Type B pancreatic cell (in vitro differentiated cells): ENCODE measurements around the gene RFTN1. TPM values are rescaled to one million over a fixed set of nuclear protein-coding genes. Genes with fewer than 3 reads are reported as not detected.

ENCODE experiments used
- DNase-seq: peaks from one replicate; pipeline ENCODE4 v3.0.0; 2021; ENCODE audit warnings: mixed read lengths; ENCODE audit not compliant: unreplicated experiment; ENCODE audit errors: extremely low spot score
- H3K27ac Mint-ChIP-seq: 2 replicates; pipeline ENCODE4 v1.8.0; 2021; ENCODE audit warnings: mild to moderate bottlenecking, mixed read lengths
- H3K27me3 Mint-ChIP-seq: 2 replicates; pipeline ENCODE4 v1.8.0; 2021; ENCODE audit warnings: mixed read lengths
- H3K36me3 Mint-ChIP-seq: 2 replicates; pipeline ENCODE4 v1.8.0; 2021; ENCODE audit warnings: mixed read lengths
- H3K4me1 Mint-ChIP-seq: one replicate; pipeline ENCODE4 v1.8.0; 2021; ENCODE audit warnings: mixed read lengths; ENCODE audit not compliant: unreplicated experiment
- H3K4me3 Mint-ChIP-seq: 2 replicates; pipeline ENCODE4 v1.8.0; 2021; ENCODE audit warnings: mild to moderate bottlenecking, mixed read lengths
- H3K9me3 Mint-ChIP-seq: 2 replicates; pipeline ENCODE4 v1.8.0; 2021; ENCODE audit warnings: mixed read lengths
- total RNA-seq: library from RNA; stranded (reverse); gene quantifications from 2 replicates; pipeline ENCODE4 v1.2.1, GENCODE V29; 2021; ENCODE audit warnings: low replicate concordance
- TF ChIP-seq, protein P1 (sequence below): fragments of 200-600 bp; sonication (generic); conservative IDR thresholded peaks from 2 replicates; pipeline ENCODE4 v1.5.0; 2021; ENCODE audit warnings: antibody characterized with exemption, mild to moderate bottlenecking

Gene RFTN1
- total RNA-seq, 1 donor from 2014 or later, result 18.3 TPM

DNA sequence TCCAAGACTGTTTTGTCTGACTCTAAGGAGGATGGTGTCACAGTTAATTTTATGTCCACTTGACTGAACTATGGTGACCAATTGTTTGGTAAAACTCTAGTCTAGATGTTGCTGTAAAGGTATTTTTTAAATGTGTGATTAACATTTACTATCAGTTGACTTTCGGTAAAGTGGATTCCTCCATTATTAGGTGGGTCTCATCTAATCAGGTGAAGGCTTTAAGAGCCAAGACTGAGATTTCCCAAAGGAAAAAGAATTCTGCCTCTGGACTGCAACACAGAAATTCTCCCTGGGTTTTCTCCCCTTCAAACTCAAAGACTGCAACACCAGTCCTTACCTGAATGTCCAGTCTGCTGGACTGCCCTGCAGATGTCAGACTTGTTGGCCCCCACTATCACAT lies 129.6 kb downstream of the RFTN1 start:
- DNase-seq, result no peak
- no peaks in the 10 kb centered on the region for H3K36me3 Mint-ChIP-seq
- H3K27me3 Mint-ChIP-seq, result no peaks in the 10 kb centered on the region
- no peaks in the 10 kb centered on the region for H3K9me3 Mint-ChIP-seq
- peaks cover 13% of the 10 kb centered on the region for H3K4me1 Mint-ChIP-seq
- TF ChIP-seq, protein P1, sequence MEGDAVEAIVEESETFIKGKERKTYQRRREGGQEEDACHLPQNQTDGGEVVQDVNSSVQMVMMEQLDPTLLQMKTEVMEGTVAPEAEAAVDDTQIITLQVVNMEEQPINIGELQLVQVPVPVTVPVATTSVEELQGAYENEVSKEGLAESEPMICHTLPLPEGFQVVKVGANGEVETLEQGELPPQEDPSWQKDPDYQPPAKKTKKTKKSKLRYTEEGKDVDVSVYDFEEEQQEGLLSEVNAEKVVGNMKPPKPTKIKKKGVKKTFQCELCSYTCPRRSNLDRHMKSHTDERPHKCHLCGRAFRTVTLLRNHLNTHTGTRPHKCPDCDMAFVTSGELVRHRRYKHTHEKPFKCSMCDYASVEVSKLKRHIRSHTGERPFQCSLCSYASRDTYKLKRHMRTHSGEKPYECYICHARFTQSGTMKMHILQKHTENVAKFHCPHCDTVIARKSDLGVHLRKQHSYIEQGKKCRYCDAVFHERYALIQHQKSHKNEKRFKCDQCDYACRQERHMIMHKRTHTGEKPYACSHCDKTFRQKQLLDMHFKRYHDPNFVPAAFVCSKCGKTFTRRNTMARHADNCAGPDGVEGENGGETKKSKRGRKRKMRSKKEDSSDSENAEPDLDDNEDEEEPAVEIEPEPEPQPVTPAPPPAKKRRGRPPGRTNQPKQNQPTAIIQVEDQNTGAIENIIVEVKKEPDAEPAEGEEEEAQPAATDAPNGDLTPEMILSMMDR, result no peak
- H3K4me3 Mint-ChIP-seq, result no peak overlapping the region
- H3K27ac Mint-ChIP-seq, result no peak overlapping the region

DNA sequence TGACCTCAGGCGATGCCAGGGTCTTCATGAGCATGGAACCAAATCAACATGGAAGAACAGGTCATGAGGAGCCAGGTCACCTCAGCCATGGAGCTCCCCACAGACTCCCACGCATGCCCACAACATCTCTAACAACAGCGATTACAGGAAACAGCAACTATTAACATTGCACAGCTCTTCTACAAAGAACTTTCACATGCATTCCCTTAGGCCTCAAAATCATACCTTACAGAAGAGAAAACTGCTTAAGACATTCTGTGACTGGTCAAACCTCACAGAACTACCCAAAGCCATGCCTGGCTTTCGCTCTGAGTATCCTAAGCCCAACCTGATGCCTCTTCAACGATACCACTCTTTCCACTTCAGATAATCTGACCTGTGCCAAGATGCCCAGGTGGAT lies 130.7 kb downstream of the RFTN1 start:
- Mint-ChIP-seq H3K4me1 (peaks cover 3% of the 10 kb centered on the region), H3K9me3 (no peaks in the 10 kb centered on the region), H3K27me3 (no peaks in the 10 kb centered on the region), H3K27ac (no peak overlapping the region), H3K4me3 (no peak overlapping the region), H3K36me3 (no peaks in the 10 kb centered on the region)
- DNase-seq, result no peak
- TF ChIP-seq, protein P1, result no peak

GRCh38 chr3:16381426-16381825 lies 132.1 kb downstream of the RFTN1 start:
- no peak overlapping the region for H3K4me3 Mint-ChIP-seq
- TF ChIP-seq, protein P1, result no peak
- no peaks in the 10 kb centered on the region for H3K36me3 Mint-ChIP-seq
- no peak overlapping the region for H3K27ac Mint-ChIP-seq
- DNase-seq, result no peak
- no peaks in the 10 kb centered on the region for H3K27me3 Mint-ChIP-seq
- no peaks in the 10 kb centered on the region for H3K4me1 Mint-ChIP-seq
- H3K9me3 Mint-ChIP-seq, result no peaks in the 10 kb centered on the region

GRCh38 chr3:16380421-16380820 lies 133.1 kb downstream of the RFTN1 start:
- H3K4me3 Mint-ChIP-seq, result no peak overlapping the region

DNA sequence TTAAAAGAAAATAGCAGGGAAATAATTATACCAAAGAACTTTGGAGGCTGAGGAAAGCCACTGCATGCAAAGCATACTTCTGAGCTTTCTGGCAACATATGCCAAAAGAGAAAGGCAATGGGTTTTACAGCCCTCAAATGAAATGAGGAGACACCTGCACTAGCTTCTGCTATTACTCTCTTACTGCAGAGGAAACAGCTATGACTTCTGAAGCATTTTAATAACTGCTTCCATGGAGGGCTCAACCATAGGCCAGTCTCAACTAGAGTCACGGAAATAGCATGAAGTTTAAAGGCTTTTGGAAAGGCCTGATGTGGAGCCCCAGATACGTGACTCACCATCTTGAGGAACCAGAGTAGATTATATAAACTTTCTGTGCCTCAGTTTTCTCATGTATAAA lies 133.7 kb downstream of the RFTN1 start:
- TF ChIP-seq, protein P1, result no peak
- Mint-ChIP-seq H3K4me3 (no peak overlapping the region), H3K27ac (no peak overlapping the region), H3K4me1 (no peaks in the 10 kb centered on the region), H3K27me3 (no peaks in the 10 kb centered on the region), H3K9me3 (no peaks in the 10 kb centered on the region), H3K36me3 (no peaks in the 10 kb centered on the region)
- DNase-seq, result no peak

More at GRCh38 chr3:16380421-16380820, 133.1 kb downstream of the RFTN1 start:
- TF ChIP-seq, protein P1, result no peak
- H3K27me3 Mint-ChIP-seq, result no peaks in the 10 kb centered on the region
- no peaks in the 10 kb centered on the region for H3K36me3 Mint-ChIP-seq
- H3K4me1 Mint-ChIP-seq, result no peaks in the 10 kb centered on the region
- H3K27ac Mint-ChIP-seq, result no peak overlapping the region
- DNase-seq, result no peak
- no peaks in the 10 kb centered on the region for H3K9me3 Mint-ChIP-seq

DNA sequence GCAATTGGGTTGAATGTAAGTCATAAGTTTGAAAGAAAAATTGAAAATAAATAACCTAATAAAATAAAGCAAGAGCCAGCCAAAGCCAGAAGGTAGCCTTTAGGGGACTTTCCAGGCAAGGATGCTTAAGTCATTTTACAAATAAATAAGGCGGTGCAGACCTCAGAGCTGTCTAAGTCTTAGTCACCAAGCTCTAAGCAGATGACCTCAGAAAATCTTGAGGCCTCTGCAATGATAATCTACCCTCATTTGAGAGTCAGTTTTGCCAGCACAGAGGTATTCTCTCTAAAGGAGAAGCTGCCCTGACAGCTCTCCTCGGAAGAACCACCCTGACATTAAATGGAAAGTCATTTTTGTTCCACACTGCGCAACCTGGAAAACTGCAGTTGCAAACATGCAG lies 134.6 kb downstream of the RFTN1 start:
- no peaks in the 10 kb centered on the region for H3K9me3 Mint-ChIP-seq
- H3K27me3 Mint-ChIP-seq, result no peaks in the 10 kb centered on the region
- no peaks in the 10 kb centered on the region for H3K36me3 Mint-ChIP-seq
- no peak for DNase-seq
- H3K4me1 Mint-ChIP-seq, result peaks cover 7% of the 10 kb centered on the region
- TF ChIP-seq, protein P1, result no peak
- no peak overlapping the region for H3K27ac Mint-ChIP-seq
- H3K4me3 Mint-ChIP-seq, result no peak overlapping the region
